RWPE1 (cell line): Measurements from ENCODE around the gene MINDY3.
A peak's percentile ranks its signal among the peaks of the same experiment; 100 is the strongest.

Source experiments
- CTCF ChIA-PET: fragments of 350-600 bp; sonication (Branson Sonifier 250); formaldehyde crosslinking; extraction: SDS; loops from one replicate; lab custom pipeline; 2021; lab: Yijun Ruan, JAX
- POLR2A ChIA-PET: fragments of 400-600 bp; formaldehyde crosslinking; extraction: SDS; loops from one replicate; lab custom pipeline; 2020; ENCODE audit warnings: antibody characterized with exemption; ENCODE audit not compliant: low non-redundant PET; lab: Yijun Ruan, JAX
- DNase-seq: peaks from one replicate; pipeline ENCODE4 v3.0.0; 2012; ENCODE audit warnings: low spot score
- H3K27ac ChIP-seq: fragments of 450-650 bp; 2 replicates; pipeline ENCODE4 v1.5.1; 2017
- TF ChIP-seq, protein P1 (sequence below): fragments of 450-650 bp; conservative IDR thresholded peaks from 2 replicates; pipeline ENCODE4 v1.5.1; 2017; ENCODE audit warnings: low read depth, mild to moderate bottlenecking

Gene MINDY3

DNA sequence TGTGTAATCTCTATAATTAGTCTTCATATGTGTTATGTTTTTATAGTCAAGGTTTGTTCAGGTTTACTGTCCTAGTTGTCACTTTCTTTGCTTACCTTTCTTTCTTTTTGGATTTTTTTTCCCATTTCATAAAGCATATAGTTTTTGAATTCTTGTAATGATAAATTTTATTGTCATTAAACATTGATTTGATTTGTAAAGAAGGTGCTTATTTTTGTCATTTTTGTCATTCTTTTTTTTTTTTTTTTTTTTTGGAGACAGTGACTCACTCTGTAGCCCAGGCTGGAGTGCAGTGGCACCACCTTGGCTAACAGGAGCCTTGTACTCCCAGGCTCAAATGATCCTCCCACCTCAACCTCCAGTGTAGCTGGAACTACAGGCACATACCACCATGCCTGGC is 9.6 kb upstream of the MINDY3 start:
- ChIA-PET POLR2A (no interaction called here), CTCF (interaction anchor here (0.7 kb wide), 1 partner anchor 41 kb away, joined by 3 read pairs; no protein-coding TSS in a partner anchor)
- H3K27ac ChIP-seq, result no peak overlapping the region
- DNase-seq, result no peak
- TF ChIP-seq, protein P1, sequence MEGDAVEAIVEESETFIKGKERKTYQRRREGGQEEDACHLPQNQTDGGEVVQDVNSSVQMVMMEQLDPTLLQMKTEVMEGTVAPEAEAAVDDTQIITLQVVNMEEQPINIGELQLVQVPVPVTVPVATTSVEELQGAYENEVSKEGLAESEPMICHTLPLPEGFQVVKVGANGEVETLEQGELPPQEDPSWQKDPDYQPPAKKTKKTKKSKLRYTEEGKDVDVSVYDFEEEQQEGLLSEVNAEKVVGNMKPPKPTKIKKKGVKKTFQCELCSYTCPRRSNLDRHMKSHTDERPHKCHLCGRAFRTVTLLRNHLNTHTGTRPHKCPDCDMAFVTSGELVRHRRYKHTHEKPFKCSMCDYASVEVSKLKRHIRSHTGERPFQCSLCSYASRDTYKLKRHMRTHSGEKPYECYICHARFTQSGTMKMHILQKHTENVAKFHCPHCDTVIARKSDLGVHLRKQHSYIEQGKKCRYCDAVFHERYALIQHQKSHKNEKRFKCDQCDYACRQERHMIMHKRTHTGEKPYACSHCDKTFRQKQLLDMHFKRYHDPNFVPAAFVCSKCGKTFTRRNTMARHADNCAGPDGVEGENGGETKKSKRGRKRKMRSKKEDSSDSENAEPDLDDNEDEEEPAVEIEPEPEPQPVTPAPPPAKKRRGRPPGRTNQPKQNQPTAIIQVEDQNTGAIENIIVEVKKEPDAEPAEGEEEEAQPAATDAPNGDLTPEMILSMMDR, result no peak

- CTCF ChIA-PET, result no interaction called here
- DNase-seq, result no peak
- H3K27ac ChIP-seq, result no peak overlapping the region
- TF ChIP-seq, protein P1, result no peak
- POLR2A ChIA-PET, result no interaction called here
Observed at GRCh38 chr10:15868006-15868405, 7.7 kb upstream of the MINDY3 start.

DNA sequence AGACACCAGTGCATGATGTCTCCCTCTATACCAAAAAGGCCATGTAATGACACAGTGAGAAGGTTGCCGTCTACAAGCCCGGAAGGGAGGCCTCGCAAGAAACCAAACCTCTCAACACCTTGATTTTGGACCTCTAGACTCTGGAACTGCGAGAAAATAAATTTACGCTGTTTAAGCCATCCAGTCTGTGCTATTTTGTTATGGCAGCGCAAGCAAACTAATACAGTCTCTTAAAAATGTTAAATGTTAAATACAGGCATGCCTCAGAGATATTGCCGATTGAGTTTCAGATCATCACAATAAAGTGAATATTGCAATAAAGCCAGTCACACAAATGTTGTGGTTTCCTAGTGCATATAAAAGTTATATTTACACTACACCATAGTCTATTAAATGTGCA is 5.0 kb upstream of the MINDY3 start:
- H3K27ac ChIP-seq, result no peak overlapping the region
- POLR2A ChIA-PET, result no interaction called here
- TF ChIP-seq, protein P1, result no peak
- DNase-seq, result no peak
- CTCF ChIA-PET, result no interaction called here

- no peak overlapping the region for H3K27ac ChIP-seq
- CTCF ChIA-PET, result no interaction called here
- TF ChIP-seq, protein P1, result no peak
- DNase-seq, result no peak
- POLR2A ChIA-PET, result no interaction called here
Observed at GRCh38 chr10:15864419-15864818, 4.1 kb upstream of the MINDY3 start.

GRCh38 chr10:15863733-15864132 is 3.4 kb upstream of the MINDY3 start:
- POLR2A ChIA-PET, result no interaction called here
- CTCF ChIA-PET, result no interaction called here
- DNase-seq, result no peak
- TF ChIP-seq, protein P1, result no peak
- no peak overlapping the region for H3K27ac ChIP-seq

GRCh38 chr10:15863323-15863722 is 3.0 kb upstream of the MINDY3 start:
- H3K27ac ChIP-seq, result no peak overlapping the region
- DNase-seq, result no peak
- ChIA-PET POLR2A (no interaction called here), CTCF (no interaction called here)
- TF ChIP-seq, protein P1, result no peak

- DNase-seq, result no peak
- peak overlapping the region; percentile 80 for H3K27ac ChIP-seq
- ChIA-PET CTCF (interaction anchor here (0.6 kb wide), 1 partner anchor 678 kb away, joined by 3 read pairs; no protein-coding TSS in a partner anchor), POLR2A (no interaction called here)
- TF ChIP-seq, protein P1, result no peak
Observed at GRCh38 chr10:15860692-15861201, 440 bp upstream of the MINDY3 start.
